DOHH2 (cell line): ENCODE data around the gene SKOR1.

ENCODE experiments used
- EZH2phosphoT487 ChIP-seq: fragments of 200-600 bp; sonication (generic); IDR thresholded peaks from 2 replicates; pipeline ENCODE4 v1.6.1; 2017; ENCODE audit warnings: borderline replicate concordance, mild to moderate bottlenecking, antibody characterized with exemption, low read length, moderate library complexity, mixed read lengths
- TF ChIP-seq, protein P1 (sequence below): fragments of 200-600 bp; sonication (generic); IDR thresholded peaks from one replicate; pipeline ENCODE4 v1.5.1; 2014; ENCODE audit warnings: antibody characterized with exemption, mild to moderate bottlenecking, low read depth, low read length; ENCODE audit not compliant: poor library complexity, severe bottlenecking

DNA sequence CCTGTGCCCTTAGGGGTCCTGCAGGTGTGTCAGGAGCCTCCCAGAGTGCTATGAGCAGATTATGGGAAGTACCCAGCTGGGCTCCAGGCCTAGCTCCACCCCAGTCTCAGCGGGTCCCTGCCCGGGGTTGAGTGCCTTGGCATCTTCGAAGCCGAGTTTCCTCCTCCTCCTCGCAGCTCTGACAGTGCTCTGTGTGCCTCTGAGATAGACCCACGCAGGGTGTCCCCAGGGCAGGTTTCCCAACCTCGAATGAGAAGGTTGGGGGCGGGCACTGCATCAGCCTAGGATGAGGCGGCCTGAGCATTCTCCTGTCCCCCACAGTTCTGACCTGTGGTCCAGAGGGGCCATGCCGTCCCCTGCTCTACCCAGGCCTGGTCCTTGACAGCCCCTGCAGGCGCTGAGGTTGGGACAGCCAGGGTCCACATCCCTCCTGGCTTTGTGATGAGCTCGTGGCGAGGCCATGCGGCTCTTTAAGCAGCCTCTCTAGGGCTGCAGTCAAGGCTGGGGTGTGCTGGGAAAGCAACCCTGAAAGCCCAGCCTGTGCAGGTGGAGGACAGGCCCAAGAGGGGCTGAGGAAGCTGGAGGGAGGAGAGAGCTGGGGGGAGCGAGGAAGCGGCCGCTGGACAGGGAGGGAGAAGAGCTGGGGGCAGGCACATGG, 20.2 kb upstream of the SKOR1 start:
- TF ChIP-seq, protein P1, sequence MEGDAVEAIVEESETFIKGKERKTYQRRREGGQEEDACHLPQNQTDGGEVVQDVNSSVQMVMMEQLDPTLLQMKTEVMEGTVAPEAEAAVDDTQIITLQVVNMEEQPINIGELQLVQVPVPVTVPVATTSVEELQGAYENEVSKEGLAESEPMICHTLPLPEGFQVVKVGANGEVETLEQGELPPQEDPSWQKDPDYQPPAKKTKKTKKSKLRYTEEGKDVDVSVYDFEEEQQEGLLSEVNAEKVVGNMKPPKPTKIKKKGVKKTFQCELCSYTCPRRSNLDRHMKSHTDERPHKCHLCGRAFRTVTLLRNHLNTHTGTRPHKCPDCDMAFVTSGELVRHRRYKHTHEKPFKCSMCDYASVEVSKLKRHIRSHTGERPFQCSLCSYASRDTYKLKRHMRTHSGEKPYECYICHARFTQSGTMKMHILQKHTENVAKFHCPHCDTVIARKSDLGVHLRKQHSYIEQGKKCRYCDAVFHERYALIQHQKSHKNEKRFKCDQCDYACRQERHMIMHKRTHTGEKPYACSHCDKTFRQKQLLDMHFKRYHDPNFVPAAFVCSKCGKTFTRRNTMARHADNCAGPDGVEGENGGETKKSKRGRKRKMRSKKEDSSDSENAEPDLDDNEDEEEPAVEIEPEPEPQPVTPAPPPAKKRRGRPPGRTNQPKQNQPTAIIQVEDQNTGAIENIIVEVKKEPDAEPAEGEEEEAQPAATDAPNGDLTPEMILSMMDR, result no peak
- no peak for TF ChIP-seq EZH2phosphoT487
